HG03025 (cell line): Measurements from ENCODE around the gene IL1RAPL1.

ENCODE experiments used
- ATAC-seq: cut with Tn5 transposase; IDR thresholded peaks from one replicate; pipeline ENCODE4 v1.9.1; 2021; ENCODE audit warnings: mild to moderate bottlenecking, moderate library complexity; ENCODE audit not compliant: unreplicated experiment, low FRiP score

The IL1RAPL1 gene

GRCh38 chrX:29691044-29691443, 1103.8 kb downstream of the IL1RAPL1 start:
- no peak for ATAC-seq

DNA sequence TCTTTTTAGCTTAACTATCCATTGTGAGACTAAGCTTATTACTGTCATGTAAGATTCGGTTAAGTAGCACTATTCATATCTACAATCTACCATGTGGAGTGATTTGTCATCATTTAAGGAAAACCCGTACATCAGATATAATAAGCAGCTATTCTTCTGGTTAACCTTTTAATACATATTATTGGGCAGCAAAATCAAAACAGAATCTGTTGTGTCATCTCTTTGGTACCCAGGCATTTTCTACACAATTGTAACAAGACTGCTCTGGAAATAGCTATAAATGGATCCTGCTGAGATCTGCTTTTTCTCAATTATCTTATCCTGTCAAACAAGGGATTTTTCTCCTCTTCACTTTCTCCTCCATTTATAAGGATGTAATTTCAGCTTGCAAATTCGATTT, 1106.7 kb downstream of the IL1RAPL1 start:
- no peak for ATAC-seq

GRCh38 chrX:29699239-29699638, 1112.0 kb downstream of the IL1RAPL1 start:
- ATAC-seq, result no peak

DNA sequence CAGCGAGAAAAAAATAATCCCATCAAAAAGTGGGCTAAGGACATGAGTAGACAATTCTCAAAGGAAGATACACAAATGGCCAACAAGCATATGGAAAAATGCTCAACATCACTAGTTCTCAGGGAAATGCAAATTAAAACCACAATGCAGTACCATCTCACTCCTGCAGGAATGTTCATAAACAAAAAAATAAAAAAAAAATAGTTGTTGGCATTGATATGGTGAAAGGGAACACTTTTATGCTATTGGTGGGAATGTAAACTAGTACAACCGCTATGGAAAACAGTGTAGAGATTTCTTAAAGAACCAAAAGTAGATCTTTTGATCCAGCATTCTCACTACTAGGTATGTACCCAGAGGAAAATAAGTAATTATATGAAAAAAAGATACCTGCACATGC, 1119.8 kb downstream of the IL1RAPL1 start:
- ATAC-seq, result no peak

DNA sequence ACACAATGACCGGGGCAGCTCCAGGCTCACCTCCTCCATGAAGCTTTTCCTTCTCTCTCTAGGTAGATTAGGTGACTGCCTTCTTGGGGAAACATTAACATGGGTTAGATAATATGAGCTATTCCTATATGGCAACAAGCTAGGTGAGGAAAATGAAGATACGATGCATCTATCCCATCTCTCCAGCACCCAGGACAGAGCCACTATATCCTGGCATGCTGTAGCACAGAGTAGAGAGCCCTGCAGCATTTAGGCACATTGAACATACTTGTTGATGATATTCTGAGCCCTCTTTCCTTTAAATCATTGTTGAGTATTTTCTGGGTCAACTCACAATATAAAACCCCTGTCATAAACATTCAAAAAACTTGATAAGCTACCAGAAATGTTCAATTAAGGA, 1133.9 kb downstream of the IL1RAPL1 start:
- ATAC-seq, result no peak

DNA sequence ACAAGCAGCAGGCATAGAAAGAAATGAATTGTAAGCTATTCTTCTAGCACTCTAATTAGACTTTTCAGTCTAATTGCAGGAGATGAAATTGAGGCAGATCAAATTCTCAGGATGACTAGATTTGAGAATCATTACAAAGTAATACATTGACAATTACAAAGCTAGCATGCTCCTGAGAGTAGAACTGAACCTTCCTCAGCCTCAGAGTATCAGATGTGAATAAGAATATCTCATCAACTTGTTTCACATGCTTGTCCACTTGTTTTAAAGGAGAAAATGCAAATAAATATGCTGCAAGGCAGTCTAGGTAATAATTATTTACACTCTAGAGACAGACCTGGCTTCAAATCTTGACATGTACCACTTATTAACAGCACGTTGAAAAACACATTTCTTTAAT, 1137.1 kb downstream of the IL1RAPL1 start:
- no peak for ATAC-seq

DNA sequence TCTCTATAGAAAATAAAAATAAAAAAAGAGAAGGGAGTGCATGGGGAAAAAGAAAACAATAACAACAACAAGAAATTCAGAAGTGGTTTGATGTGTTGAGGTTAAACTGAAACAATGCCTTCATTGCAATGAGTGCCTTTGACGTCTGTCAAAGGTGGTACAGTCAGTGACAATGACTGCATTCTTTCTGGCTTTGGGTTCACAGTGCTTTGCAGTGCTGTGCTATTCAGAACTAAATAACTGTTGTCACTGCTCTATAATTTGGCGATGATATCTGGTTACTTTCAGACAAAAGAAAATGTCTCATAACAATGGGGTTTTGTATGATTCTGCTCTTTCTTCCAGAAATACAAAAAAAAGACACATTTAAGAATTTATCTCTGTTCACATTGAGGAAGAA, 1139.6 kb downstream of the IL1RAPL1 start:
- ATAC-seq, result no peak

GRCh38 chrX:29728639-29729038, 1141.4 kb downstream of the IL1RAPL1 start:
- no peak for ATAC-seq

DNA sequence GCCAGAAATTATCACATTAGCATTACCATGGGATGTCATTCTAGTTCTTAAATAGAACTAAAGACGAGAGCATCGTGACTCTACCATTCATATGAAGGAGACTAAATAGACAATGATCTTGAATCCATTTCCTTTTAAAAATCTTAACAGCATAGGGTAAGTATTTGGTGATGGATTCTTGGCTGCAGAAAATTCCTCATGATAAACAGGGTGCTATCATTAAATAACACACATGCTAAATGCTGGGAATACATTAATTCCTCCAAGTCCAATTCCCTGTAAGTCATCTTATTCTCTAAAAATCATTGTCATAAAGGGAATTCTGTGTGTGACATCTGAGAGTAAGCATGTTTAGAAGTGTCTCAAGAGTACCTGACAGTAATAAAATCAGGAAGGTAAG, 1157.7 kb downstream of the IL1RAPL1 start:
- no peak for ATAC-seq

GRCh38 chrX:29746326-29746725, 1159.1 kb downstream of the IL1RAPL1 start:
- ATAC-seq, result no peak

DNA sequence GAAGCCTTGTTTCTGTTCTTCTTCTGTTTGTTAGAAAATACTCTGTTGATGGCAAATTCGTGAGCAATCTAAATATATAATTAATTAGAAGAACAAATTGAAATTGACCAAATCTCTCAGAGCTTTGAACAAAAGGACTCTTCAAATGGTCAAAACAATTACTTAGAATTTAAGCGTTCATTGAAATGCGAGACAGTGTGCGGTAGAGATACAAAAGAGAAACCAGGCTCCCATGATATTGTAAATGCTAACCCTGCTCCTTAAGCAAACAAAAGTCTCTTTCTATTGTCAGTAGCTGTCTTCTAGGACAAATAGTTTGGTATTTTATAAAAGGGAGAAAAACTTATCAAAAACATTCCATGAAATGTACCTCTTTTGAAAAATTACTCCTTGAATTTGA, 1174.8 kb downstream of the IL1RAPL1 start:
- no peak for ATAC-seq

- ATAC-seq, result no peak
Observed at GRCh38 chrX:29775890-29776289, 1188.6 kb downstream of the IL1RAPL1 start.

- ATAC-seq, result no peak
Observed at GRCh38 chrX:29787656-29788055, 1200.4 kb downstream of the IL1RAPL1 start.

DNA sequence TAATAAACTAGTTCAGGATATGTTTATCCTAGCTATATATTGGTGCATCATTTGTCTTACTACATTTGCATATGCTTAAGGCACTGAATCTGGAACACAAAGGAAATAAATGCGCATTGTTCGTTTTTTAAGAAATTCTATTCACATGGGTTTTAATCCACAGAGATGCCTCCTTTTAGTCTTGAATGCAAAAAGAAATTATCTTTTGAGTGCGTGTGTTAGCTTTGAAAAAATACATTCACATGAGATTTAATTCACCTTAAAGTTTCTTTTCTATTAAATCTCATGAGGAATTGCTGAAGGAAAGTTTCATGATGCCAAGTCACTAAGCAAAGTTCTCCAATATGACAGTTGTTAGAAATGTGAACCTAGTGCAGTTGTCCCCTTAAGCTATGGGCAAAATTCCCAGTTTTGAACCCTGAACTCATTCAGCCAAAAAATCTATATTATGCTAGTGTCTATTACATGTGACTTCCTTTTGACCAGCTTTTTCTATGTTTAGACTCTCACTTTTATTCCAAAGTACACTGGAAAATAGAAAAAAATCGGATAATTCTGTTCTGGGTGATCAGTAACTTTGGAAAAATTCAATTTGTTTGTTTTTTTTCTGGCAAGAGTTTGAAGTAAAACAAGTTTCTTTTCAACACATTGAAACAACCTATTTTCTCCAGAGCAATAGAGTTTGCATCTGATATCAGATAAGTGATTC, 1201.9 kb downstream of the IL1RAPL1 start:
- ATAC-seq, result no peak

GRCh38 chrX:29792335-29792734, 1205.1 kb downstream of the IL1RAPL1 start:
- no peak for ATAC-seq

GRCh38 chrX:29797156-29797555, 1209.9 kb downstream of the IL1RAPL1 start:
- no peak for ATAC-seq

GRCh38 chrX:29798469-29798868, 1211.2 kb downstream of the IL1RAPL1 start:
- no peak for ATAC-seq

- ATAC-seq, result no peak
Observed at GRCh38 chrX:29813174-29813573, 1225.9 kb downstream of the IL1RAPL1 start.

GRCh38 chrX:29824176-29824906, 1237.1 kb downstream of the IL1RAPL1 start:
- ATAC-seq, result no peak

DNA sequence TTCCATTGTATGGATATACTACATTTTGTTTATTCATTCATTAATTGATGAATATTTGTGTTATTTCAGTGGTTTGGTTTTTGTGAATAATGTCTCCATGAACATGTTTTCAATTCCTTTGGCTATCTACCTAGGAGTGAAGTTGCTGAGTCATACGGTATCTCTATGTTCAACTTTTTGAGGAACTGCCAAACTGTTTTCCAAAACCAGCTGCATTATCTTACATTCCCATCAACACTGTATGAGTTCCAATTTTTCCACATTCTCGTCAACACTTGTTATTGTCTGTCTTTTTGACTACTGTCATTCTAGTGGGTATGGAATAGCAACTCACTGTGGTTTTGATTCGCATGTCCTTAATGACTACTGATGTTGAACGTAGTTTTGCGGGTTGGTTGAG, 1239.5 kb downstream of the IL1RAPL1 start:
- no peak for ATAC-seq

- ATAC-seq, result no peak
Observed at GRCh38 chrX:29834311-29834710, 1247.1 kb downstream of the IL1RAPL1 start.

DNA sequence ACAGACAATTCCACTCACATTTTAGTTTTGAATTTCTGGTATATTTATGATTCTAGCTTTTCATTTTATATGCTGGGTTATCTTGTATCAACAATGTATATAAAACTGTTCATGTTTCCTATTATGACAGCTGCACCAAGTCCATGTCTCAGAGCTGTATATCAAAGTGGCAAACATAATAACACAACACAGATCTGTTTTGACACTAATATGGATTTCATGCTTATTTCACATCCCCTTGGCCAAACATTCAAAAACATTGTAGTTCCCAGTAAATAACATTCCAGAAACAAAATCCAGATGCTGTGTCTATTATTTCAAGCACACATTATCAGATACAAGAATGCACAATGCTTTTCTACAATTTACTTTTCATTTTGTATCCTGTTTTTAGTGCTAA, 1247.5 kb downstream of the IL1RAPL1 start:
- no peak for ATAC-seq
